ENCODE measurements around the gene ATP5F1D.

The ATP5F1D gene

DNA sequence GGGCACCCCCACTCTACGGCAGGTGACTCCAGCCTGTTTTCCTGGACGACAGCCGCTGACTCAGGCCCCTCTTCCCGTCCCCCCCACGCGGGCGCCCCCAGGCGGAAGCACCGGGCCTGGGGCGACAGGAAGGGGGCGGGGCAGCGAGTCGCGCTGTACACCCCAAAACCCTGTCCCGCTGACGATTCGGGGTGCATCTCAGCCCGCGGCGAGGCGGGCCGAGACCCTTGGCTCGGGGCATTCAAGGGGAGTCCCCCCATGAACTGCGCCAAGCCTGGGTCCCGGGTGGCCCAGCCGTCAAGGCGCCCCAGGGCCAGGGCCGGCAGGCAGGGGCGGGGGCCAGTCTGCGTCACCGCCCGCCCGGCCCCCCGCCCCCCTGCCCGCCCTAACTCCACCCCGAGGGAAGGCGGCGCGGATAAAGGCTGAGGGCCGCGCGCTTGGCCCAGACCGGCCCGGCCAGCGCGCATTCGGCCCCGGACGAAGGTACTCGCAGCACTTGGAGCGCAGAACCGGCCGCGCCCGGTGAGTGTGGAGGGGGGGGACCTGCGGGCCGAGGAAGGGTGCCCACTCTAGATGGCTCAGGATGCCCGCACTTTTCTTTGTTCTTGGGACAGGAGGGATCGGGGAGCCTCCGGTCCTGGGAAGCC is 6.7 kb downstream of the ATP5F1D start, which contains the start of gene MIDN:
MIDN (plus strand) TSS at position 445 of the 647 bp plus-strand sequence. CDS start 1,714 bp downstream, outside the sequence.
- peak; percentile 87 for DNase-seq

DNA sequence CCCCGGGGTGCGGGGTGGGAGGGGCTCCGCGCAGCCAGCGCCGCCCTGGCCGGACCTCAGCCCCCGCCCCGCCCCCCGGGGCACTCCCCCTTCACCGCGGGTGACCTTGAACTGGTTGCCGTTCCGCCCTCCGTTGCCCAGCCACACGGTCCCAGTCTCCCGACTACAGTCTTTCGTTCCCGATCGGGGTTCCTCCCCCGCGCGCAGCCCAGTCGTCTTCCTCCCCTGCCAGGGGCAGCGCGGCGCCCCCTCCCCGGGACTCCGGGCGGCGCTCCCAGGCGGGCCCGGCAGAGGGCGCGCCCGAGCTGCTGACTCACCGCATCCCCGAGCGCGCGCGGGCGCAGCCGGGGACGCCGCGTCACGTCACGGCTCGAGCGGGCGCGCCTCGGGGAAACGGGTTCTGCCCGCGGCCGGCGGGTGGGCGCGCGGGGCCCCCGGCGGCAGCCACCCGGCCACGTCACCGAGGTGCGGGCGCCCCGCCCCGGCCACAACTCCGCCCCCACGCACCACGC is 7.3 kb downstream of the ATP5F1D start:
- peak; percentile 94 for DNase-seq

DNA sequence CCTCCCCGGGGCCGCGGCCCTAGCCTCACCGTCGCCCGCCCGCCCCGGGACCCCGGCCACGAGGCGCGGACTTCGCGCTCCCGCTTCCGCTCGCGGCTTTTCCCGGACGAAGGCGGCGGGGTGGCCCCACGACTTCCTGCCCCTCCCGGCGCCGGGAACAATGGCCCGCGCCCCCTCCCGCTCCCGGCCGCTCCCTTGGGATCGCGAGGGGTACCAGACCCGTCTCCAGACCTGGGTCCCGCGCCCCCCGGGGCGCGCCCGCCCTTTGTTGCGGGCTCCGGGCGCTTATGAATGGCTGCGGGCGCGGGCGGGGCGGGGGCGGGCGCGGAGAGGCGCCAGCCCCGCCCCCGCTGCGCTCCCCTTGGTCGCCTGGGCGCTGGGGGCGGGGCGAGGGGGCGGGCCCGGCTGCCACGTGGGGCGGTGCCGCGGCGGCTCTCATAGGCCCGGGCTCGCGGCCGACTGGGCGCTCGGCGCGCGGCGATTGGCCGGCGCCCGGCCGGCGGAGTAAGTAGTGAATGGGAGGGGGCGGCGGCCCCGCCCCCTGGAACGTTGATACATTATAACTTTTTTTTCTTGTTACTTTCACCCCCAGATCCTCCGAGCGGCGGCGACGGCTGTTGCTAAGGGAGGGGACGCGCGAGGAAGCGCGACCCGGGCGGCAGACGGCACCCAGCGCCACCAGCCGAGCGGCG is 7.9 kb downstream of the ATP5F1D start:
- DNase-seq: peak; percentile 95

DNA sequence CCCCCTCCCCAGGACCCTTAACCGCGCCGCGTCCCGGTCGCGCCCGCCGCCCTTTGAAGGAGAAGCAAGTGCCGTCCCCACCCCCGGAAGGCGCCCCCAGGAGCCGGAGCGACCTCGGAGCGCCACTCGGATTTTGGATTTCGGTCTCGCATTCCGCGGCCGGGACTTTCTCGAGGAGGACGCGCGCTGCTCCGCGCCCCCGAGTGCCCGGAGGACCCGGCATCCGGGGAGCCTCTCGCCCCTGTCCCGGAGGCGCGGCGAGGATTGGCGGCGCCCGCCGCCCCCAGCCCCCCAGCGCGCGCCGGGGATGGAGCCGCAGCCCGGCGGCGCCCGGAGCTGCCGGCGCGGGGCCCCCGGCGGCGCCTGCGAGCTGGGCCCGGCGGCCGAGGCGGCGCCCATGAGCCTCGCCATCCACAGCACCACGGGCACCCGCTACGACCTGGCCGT is 8.5 kb downstream of the ATP5F1D start:
- no peak for DNase-seq

DNA sequence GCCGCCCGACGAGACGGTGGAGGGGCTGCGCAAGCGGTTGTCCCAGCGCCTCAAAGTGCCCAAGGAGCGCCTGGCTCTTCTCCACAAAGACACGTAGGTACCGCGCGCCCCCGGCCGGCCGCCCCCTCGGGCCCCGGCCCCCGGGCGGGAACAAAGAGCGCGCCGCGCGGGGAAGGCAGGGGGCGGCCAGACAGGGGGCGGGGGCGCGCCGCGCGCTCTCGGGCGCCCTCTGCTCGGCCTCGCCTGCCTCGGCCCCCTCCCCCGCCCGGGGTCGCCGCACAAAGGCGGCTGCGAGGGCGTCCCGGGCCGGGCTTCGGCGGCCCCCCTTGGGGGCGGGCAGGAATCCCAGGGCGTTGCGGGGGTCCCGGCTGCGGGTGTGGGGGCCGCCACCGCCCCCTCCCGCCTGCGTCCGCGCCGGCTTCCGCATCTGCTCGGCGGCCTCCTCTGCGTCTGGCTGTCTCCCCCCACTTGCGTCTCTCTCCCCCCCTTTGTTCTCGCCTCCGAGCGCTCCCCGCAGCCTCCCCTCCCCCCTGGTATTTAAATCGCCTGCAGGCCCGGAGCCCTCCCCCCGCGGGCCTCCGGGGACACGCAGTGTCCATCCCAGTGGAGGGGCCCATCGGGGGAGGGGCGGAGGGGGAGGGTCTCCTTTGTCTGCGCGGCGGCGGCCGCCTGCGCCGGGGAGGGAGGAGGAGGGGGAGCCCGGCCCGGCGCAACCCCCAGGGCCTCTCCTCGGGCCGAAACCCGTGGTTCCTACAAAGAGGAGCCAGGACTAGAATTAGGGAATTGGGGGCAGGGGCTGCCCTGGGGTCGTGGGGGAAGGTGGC is 9.1 kb downstream of the ATP5F1D start:
- DNase-seq: peak; percentile 74

DNA sequence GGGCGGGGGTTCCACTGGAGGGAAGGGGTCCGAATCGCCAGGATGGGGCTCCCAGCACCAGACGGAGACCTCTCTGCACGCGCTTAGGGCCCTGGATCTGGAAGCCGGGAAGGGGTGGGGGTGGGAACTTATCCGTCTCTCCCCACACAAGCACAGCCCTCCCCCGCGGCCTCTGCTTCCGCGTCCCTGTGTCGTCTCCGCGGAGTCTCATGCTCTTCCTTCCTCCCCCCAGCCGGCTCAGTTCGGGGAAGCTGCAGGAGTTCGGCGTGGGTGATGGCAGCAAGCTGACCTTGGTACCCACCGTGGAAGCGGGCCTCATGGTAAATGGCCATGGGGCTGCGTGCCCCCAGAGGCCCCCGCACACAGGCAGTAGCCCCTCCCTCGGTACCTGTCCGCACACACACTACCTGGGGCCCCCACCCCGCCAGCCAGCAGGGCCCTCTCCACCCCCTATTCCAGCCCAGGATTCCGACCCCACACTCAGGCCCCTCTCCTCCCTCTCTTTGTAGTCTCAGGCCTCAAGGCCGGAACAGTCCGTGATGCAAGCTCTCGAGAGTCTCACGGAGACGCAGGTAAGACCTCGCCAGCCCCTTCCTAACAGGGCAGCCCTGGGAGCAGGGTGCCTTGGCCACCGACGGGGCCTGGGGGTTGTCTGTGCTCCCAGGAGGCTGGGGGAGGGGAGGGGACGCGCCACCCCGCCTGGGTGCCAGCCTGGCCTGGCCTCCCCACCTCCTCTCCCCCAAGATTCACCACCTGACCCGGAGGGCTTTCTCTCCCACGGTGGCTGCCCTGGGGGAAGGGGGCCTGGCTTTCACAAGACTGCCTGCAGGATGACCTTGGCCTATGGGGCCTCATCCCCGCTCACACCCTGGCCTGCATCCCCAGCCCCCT is 10.0 kb downstream of the ATP5F1D start:
- peak; percentile 82 for DNase-seq

DNA sequence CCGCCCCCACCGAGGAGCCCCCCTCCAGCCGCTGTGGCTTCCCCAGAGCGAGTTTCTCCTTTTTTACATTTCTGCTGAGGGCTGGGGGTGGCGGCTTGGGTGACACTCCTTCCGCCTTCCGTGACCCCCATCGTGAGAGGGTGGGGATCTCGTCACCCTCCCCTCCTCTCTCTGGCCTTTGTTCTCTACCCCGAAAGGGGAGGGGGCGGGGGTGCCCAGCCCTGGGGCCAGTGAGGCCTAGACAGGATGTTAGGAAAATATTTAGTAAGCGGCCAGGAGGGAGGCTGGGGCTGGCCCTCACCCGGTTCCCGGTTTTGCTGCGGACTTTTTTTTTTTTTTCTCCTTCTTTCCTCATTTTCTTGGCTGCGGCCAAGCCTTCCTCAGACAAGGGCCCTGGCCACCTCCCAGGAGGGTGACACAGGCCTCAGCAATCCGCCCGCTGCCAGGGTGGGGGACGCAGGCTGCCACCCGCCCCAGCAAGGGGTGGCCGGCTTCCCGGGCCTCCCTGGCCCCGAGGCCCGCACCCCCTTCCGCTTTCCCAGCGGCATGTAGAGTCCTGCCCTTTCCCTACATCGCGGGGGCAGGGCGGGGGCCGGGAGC is 10.8 kb downstream of the ATP5F1D start:
- peak; percentile 81 for DNase-seq

DNA sequence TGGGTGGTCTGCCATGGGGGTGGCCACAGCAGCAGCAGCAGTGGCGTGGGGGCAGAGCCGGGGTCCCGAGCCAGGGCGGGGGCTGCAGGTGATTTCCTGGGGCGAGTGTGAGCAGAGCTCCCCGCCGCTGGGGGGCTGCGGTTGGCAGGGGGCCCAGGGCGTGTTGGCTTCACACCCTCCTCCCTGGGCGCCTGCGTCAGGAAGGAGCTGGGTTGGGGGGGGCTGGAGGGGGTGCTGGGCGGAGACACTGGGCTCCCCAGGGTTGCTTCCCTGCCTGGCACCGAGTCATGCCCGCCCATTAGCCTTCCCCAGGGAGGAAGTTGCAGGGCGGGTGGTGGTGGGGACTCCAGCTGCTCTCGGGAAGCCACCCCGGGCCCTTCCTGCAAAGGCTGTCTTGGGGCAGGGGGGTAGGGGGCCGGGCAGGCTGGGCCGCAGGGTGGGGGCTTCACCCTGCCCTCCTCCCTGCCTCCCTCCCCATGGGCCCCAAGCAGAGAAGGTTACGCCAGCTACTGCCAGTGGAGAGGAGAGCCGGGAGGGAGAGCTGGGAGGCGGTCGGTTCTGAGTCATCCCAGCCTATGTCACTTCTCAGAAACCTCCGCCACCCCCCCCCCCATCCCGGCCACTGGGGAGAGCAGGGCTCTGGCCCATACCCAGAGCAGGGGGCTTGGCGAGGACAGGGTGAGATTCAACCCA is 11.4 kb downstream of the ATP5F1D start:
- peak; percentile 85 for DNase-seq

DNA sequence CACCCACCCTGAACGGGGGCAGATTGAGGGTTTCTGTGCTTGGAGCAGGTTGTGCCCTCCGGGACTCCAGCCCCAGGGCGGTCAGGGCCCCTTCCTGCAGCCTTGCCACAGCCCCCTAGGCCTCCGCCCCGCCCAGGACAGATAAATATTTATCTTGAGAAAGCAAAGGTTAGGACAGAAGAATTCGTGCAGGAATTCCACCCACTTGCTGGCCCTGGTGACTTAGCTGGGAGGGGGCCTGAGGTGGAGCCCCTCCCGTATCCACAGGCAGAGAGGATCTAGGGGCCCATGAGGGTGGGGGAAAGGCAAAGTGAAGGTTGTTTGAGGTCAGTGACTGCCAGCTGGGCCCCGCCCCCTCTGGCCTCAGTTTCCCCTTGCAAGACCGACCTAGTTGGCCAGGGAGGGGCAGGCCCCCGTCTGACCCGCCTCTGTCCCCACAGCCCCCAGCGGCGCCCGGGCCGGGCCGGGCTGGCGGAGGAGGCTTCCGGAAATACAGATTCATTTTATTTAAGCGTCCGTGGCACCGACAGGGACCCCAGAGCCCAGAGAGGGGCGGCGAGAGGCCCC is 12.0 kb downstream of the ATP5F1D start:
- no peak for DNase-seq

DNA sequence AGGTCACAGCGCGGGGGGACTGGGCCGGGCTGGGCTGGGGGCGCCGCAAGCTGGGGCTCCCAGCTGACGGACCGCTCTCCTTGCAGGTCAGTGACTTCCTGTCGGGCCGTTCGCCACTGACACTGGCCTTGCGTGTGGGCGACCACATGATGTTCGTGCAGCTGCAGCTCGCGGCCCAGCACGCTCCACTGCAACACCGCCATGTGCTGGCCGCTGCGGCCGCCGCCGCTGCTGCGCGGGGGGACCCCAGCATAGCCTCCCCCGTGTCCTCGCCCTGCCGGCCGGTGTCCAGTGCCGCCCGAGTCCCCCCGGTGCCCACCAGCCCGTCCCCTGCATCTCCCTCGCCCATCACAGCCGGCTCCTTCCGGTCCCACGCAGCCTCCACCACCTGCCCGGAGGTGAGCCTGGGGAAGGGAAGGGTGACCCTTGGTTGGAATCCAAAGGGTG is 12.6 kb downstream of the ATP5F1D start:
- no peak for DNase-seq

DNA sequence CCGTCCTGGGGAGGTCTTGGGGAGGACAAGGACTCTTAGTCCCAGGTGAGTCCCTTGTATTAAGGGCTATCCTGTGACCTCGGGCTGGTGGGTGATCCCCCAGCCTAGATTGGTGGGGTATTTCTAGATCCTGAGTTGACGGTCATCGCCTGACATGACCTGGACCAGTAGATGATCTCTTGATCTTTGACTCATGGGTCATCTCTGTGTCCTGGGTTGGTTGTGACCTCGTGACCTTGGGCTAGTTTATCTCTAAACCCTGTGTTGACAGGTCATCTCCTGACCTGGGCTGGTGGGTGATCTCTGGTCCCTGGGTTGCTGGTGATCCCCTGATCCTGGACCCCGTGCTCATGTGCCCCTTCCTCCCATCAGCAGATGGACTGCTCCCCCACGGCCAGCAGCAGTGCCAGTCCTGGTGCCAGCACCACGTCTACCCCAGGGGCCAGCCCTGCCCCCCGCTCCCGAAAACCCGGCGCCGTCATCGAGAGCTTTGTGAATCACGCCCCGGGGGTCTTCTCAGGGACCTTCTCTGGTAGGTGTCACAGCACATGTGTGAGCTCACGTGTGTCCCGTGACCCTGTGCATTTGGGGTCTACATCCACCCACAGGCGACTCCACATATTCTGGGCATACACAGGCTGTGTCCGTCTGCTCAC is 13.1 kb downstream of the ATP5F1D start:
- no peak for DNase-seq

DNA sequence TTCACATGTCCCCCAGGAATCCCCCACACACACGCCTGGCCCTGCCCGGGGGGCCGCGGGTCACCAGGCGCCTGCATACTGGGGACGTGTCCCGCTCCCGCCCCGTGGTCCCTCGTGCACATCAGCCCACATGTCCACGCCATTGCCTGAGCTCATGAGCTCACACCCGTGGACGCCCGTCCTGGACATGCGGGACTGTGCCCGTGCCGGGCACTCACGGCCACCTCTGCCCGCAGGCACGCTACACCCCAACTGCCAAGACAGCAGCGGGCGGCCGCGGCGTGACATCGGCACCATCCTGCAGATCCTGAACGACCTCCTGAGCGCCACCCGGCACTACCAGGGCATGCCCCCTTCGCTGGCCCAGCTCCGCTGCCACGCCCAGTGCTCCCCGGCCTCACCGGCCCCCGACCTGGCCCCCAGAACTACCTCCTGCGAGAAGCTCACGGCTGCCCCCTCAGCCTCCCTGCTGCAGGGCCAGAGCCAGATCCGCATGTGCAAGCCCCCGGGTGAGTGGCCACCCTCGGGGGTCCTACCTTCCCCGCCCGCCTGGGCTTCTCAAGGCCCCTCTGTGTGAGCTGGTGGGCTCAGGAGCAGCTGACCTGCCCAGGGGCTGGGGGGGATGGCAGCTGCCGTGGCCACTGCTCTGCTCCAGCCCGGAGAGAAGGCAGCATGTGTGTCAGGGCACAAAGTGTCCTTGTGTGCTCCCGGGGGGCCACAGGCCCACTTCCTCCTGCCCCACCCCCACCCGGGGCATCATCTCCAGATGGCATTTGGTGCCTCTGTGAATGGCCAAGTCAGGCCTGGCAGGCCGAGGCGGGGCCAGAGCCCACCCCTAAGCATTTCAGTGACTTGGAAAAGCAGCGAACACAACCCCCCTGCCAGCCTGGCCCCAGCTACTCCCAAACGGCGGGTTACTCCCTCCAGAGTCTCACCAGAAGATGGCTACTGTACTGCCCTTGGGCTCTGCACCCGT is 13.9 kb downstream of the ATP5F1D start:
- no peak for DNase-seq

DNA sequence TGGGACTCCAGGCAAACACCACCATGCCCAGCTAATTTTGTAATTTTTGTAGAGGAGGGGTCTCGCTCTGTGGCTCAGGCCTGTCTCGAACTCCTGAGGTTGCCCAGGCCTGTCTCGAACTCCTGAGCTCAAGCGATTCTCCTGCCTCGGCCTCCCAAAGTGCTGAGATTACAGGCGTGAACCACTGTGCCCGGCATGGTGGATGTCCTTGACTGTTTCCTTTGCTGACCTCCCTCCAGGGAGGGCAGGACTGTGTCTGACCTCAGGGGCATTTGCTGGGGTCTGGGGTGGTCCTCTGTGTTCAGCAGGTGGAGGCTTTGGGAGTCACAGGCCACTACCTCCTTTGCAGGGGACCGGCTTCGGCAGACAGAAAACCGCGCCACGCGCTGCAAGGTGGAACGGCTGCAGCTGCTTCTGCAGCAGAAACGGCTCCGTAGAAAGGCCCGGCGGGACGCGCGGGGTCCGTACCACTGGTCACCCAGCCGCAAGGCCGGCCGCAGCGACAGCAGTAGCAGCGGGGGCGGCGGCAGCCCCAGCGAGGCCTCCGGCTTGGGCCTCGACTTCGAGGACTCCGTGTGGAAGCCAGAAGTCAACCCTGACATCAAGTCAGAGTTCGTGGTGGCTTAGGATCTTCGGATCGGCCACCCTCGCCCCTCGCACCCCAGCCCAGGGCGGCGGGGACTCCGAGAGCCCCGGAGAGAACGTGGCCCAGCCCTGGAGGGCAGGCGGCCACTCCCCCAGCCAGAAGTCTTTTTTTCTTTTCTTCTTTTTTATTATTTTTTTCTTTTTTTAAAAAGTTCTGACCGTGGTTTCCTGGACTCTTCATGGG is 15.3 kb downstream of the ATP5F1D start:
- DNase-seq: no peak

DNA sequence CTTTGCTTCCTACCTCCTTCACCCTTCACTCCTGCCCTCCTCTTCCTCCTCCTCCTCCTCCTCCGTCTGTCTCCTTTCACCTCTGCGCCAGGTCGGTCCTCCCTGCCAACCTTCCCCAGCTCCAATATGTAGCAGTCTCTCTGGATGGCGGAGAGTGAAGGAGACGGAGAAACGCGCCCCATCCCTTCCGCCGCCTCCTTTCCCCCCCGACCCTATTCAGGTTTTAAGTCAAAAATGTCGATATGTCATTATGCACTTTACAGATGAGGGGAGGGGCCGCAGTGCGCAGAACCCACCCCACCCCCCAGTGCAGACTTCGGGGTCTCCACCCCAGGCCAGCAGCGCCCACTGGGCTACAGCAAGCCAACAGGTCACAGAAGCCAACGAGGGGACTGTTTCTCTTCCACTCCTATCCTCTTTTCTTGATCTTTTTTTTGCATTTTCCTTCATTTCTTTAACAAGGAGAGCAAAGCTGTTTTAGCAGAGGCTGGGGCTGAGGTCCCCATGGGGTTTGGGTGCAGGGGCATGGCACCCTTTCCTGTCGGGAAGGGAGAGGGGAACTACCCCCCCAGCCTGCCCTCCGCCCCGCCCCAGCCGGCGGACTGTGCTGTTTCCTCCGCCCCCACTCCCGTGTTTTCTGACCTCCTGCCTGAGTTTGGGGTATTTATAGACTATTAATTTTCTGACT is 16.1 kb downstream of the ATP5F1D start:
- no peak for DNase-seq

DNA sequence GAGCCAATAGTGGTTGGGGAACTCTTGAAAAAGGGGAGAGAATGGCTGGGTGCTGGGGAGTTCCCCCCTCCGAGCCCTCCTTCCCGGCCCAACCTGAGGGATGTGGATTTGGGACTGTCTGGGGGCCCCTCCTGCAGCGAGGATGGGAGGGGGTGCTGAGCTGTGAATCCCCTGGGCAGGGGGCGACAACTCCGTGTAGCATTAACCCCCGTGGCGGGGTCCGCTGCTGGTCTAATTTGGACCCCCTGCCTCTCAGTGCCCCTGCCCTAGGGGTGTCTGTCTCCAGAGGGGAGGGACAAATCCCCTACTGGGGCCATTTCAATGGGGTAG is 16.6 kb downstream of the ATP5F1D start:
- DNase-seq: no peak

DNA sequence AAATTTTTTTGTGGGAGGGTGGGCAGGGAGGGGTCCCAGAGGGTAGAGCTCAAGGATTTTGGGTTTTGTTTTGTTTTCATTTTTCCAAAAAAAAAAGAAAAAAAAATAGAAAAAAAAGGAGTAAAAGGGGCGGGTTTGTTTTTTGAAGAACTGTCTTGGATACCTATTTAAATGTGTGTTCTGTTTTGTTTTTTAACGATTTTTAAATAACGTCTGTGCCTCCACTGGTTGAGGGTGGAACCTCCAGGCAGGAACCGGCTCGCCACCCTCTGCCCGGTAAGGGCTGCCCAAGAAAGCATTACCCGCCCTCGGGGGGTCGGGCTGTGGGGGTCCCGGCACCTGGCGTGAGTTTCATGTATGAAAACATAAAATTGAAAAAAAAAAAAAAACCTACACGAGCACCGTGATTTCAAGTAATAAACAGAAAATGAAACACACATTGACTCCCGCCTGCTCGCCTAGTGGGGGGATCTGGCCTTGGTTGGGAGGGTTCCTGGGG is 17.2 kb downstream of the ATP5F1D start:
- DNase-seq: no peak

DNA sequence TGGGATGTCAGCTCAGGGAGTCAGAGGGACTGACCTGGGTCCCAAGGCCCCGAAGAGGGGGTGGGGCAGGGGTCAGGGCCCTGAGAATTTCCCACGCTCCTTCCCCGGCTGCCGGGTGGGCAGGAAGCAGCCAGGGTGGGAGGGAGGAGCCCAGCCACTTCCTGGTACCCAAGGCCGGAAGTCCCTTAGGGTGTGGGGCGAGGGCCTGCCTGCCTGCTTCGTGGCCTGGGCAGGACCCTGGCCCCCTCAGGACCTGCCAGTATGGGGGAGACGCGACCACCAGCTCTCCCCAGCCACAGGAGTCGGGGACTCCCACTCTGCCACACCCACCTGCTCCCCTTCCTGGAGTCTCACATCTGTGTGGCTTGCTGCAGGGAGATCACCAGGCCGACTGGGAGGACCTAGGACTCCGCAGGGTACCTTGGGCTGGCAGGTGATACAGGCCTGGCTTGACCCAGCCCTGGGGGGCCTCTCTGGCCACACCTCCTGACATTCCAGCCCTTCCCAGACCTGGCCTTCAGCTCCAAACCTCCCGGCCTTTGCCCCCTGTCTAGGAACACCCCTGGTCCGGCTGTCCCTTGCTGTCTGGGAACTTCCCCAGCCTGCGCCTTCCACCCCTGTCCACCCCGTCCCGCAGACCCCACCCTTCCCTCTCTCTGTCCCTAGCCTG is 17.8 kb downstream of the ATP5F1D start:
- DNase-seq: peak; percentile 89

All from activated CD8-positive, alpha-beta memory T cell treated with anti-CD3 and anti-CD28 coated beads for 24 hours (primary cell).